ENCODE measurements around the gene GPR42.

The GPR42 gene

GRCh38 chr19:35345671-35346111 is 25.2 kb upstream of the GPR42 start:
- no peak overlapping the region for H3K4me3 ChIP-seq (ENCODE audit: low read depth, low read length)
- no peak for TF ChIP-seq CTCF (IDR thresholded peaks at IDR 0.05; ENCODE audit: low read depth, low read length)
- in situ Hi-C loops (cut with HindIII; ENCODE audit: low sequenced_read_pairs), result no loop called here
- no peak for DNase-seq (ENCODE audit: low read depth, low spot score)

- no peak overlapping the region for H3K4me3 ChIP-seq (ENCODE audit: low read depth, low read length)
- DNase-seq (ENCODE audit: low read depth, low spot score), result no peak
- TF ChIP-seq CTCF (IDR thresholded peaks at IDR 0.05; ENCODE audit: low read depth, low read length), result no peak
- in situ Hi-C loops (cut with HindIII; ENCODE audit: low sequenced_read_pairs), result no loop called here
Observed at GRCh38 chr19:35346193-35347052, 24.4 kb upstream of the GPR42 start.

GRCh38 chr19:35347171-35347929 is 23.5 kb upstream of the GPR42 start, which contains the start of gene FFAR1:
FFAR1 (plus strand) TSS chr19:35347902; CDS start chr19:35351552, 3,650 bp downstream.
- H3K4me3 ChIP-seq (ENCODE audit: low read depth, low read length), result no peak within 1 kb of the TSS
- in situ Hi-C loops (cut with HindIII; ENCODE audit: low sequenced_read_pairs), result no loop called here
- no peak for TF ChIP-seq CTCF (IDR thresholded peaks at IDR 0.05; ENCODE audit: low read depth, low read length)
- no peak for DNase-seq (ENCODE audit: low read depth, low spot score)

GRCh38 chr19:35347930-35348298 is 23.0 kb upstream of the GPR42 start:
- no peak for TF ChIP-seq CTCF (IDR thresholded peaks at IDR 0.05; ENCODE audit: low read depth, low read length)
- in situ Hi-C loops (cut with HindIII; ENCODE audit: low sequenced_read_pairs), result no loop called here
- no peak for DNase-seq (ENCODE audit: low read depth, low spot score)
- H3K4me3 ChIP-seq (ENCODE audit: low read depth, low read length), result no peak overlapping the region

GRCh38 chr19:35348911-35349611 is 21.8 kb upstream of the GPR42 start:
- no peak overlapping the region for H3K4me3 ChIP-seq (ENCODE audit: low read depth, low read length)
- TF ChIP-seq CTCF (IDR thresholded peaks at IDR 0.05; ENCODE audit: low read depth, low read length), result no peak
- in situ Hi-C loops (cut with HindIII; ENCODE audit: low sequenced_read_pairs), result no loop called here
- DNase-seq (ENCODE audit: low read depth, low spot score), result no peak

Data from astrocyte of the spinal cord (primary cell).